Activated naive CD4-positive, alpha-beta T cell treated with anti-CD3 and anti-CD28 coated beads, Interleukin-2, amount 10 ng/mL, durations not matched to agents 7 days and 5 days (primary cell): ENCODE measurements around the gene MBP.
"Not testable (repeated sequence)": the region's sequence is repeated elsewhere in the genome, so short reads cannot be mapped to it uniquely, and the experiment has no call there.

Experiments
- CTCF ChIA-PET: fragments of 350-600 bp; sonication (Branson Sonifier 250); formaldehyde crosslinking; loops from one replicate; lab custom pipeline; 2021; ENCODE audit warnings: antibody characterized with exemption; lab: Charles Lee
- DNase-seq: peaks from one replicate; pipeline ENCODE4 v3.0.0-alpha.2; 2020
- H3K27ac Mint-ChIP-seq: one replicate; pipeline ENCODE4 v1.8.0; 2021; ENCODE audit warnings: mild to moderate bottlenecking, moderate library complexity, mixed read lengths
- H3K27me3 Mint-ChIP-seq: one replicate; pipeline ENCODE4 v1.8.0; 2021; ENCODE audit warnings: mild to moderate bottlenecking, mixed read lengths
- H3K36me3 Mint-ChIP-seq: one replicate; pipeline ENCODE4 v1.8.0; 2021; ENCODE audit warnings: mixed read lengths
- H3K4me1 Mint-ChIP-seq: one replicate; pipeline ENCODE4 v1.8.0; 2021; ENCODE audit warnings: mixed read lengths
- H3K4me3 Mint-ChIP-seq: one replicate; pipeline ENCODE4 v1.8.0; 2021; ENCODE audit warnings: mild to moderate bottlenecking, moderate library complexity, mixed read lengths
- H3K9me3 Mint-ChIP-seq: one replicate; pipeline ENCODE4 v1.8.0; 2021; ENCODE audit warnings: mixed read lengths

The MBP gene

GRCh38 chr18:76970770-76971559 lies 161.6 kb downstream of the MBP start:
- Mint-ChIP-seq H3K36me3 (peaks cover 6% of the 10 kb centered on the region), H3K4me3 (no peak overlapping the region), H3K4me1 (no peaks in the 10 kb centered on the region), H3K27ac (no peak overlapping the region), H3K9me3 (no peaks in the 10 kb centered on the region), H3K27me3 (no peaks in the 10 kb centered on the region)
- CTCF ChIA-PET, result interaction anchor here (0.6 to 1.5 kb wide), 3 partner anchors 13 to 167 kb away, joined by 3 to 4 read pairs (median 4); no protein-coding TSS in a partner anchor
- DNase-seq, result no peak

GRCh38 chr18:76967721-76968472 lies 164.7 kb downstream of the MBP start:
- CTCF ChIA-PET, result interaction anchor here (1.1 to 1.7 kb wide), 2 partner anchors 15 to 165 kb away, joined by 3 to 5 read pairs; no protein-coding TSS in a partner anchor
- no peak overlapping the region for H3K4me3 Mint-ChIP-seq
- peaks cover 20% of the 10 kb centered on the region for H3K36me3 Mint-ChIP-seq
- no peaks in the 10 kb centered on the region for H3K27me3 Mint-ChIP-seq
- no peak overlapping the region for H3K27ac Mint-ChIP-seq
- H3K9me3 Mint-ChIP-seq, result no peaks in the 10 kb centered on the region
- peaks cover 25% of the 10 kb centered on the region for H3K4me1 Mint-ChIP-seq
- no peak for DNase-seq

GRCh38 chr18:76967299-76967698 lies 165.3 kb downstream of the MBP start:
- H3K27me3 Mint-ChIP-seq, H3K27ac Mint-ChIP-seq: not testable (repeated sequence)

GRCh38 chr18:76965555-76966151 lies 166.9 kb downstream of the MBP start:
- Mint-ChIP-seq H3K4me1 (peaks cover 32% of the 10 kb centered on the region), H3K36me3 (peaks cover 37% of the 10 kb centered on the region)
- not testable (repeated sequence) for DNase-seq, H3K4me3 Mint-ChIP-seq, H3K27ac Mint-ChIP-seq, H3K27me3 Mint-ChIP-seq, H3K9me3 Mint-ChIP-seq
- CTCF ChIA-PET, result interaction anchor here (4.9 kb wide), 1 partner anchor 18 kb away, joined by 20 read pairs; no protein-coding TSS in a partner anchor

More at GRCh38 chr18:76967299-76967698, 165.3 kb downstream of the MBP start:
- peaks cover 26% of the 10 kb centered on the region for H3K36me3 Mint-ChIP-seq
- not testable (repeated sequence) for H3K4me3 Mint-ChIP-seq, H3K9me3 Mint-ChIP-seq, DNase-seq
- H3K4me1 Mint-ChIP-seq, result peaks cover 31% of the 10 kb centered on the region
- CTCF ChIA-PET, result interaction anchor here (1.1 to 1.7 kb wide), 2 partner anchors 16 to 164 kb away, joined by 3 to 5 read pairs; no protein-coding TSS in a partner anchor

- Mint-ChIP-seq H3K9me3 (no peaks in the 10 kb centered on the region), H3K4me1 (peaks cover 32% of the 10 kb centered on the region), H3K36me3 (peaks cover 49% of the 10 kb centered on the region), H3K4me3 (no peak overlapping the region), H3K27me3 (no peaks in the 10 kb centered on the region), H3K27ac (peak overlapping the region; percentile 33)
- no peak for DNase-seq
- CTCF ChIA-PET, result interaction anchor here (1.2 to 4.9 kb wide), 2 partner anchors 20 to 42 kb away, joined by 5 to 20 read pairs; no protein-coding TSS in a partner anchor
Measured at GRCh38 chr18:76963936-76964335, 168.6 kb downstream of the MBP start.

GRCh38 chr18:76962851-76963250 lies 169.7 kb downstream of the MBP start:
- no peaks in the 10 kb centered on the region for H3K27me3 Mint-ChIP-seq
- DNase-seq, result no peak
- peaks cover 32% of the 10 kb centered on the region for H3K4me1 Mint-ChIP-seq
- no peak overlapping the region for H3K4me3 Mint-ChIP-seq
- peaks cover 46% of the 10 kb centered on the region for H3K36me3 Mint-ChIP-seq
- peak overlapping the region; percentile 33 for H3K27ac Mint-ChIP-seq
- H3K9me3 Mint-ChIP-seq, result no peaks in the 10 kb centered on the region
- CTCF ChIA-PET, result interaction anchor here (4.9 kb wide), 1 partner anchor 21 kb away, joined by 20 read pairs; no protein-coding TSS in a partner anchor

GRCh38 chr18:76960528-76961035 lies 172.0 kb downstream of the MBP start:
- no peak for DNase-seq
- Mint-ChIP-seq H3K4me1 (peaks cover 39% of the 10 kb centered on the region), H3K27ac (peak overlapping the region; percentile 2), H3K4me3 (no peak overlapping the region), H3K27me3 (no peaks in the 10 kb centered on the region), H3K36me3 (peaks cover 56% of the 10 kb centered on the region), H3K9me3 (no peaks in the 10 kb centered on the region)
- CTCF ChIA-PET, result no interaction called here

- no peak for DNase-seq
- peaks cover 56% of the 10 kb centered on the region for H3K36me3 Mint-ChIP-seq
- CTCF ChIA-PET, result interaction anchor here (1.7 kb wide), 1 partner anchor 23 kb away, joined by 6 read pairs; no protein-coding TSS in a partner anchor
- H3K27ac Mint-ChIP-seq, result no peak overlapping the region
- H3K4me1 Mint-ChIP-seq, result peaks cover 32% of the 10 kb centered on the region
- H3K9me3 Mint-ChIP-seq, result no peaks in the 10 kb centered on the region
- no peaks in the 10 kb centered on the region for H3K27me3 Mint-ChIP-seq
- H3K4me3 Mint-ChIP-seq, result no peak overlapping the region
Measured at GRCh38 chr18:76959605-76960004, 173.0 kb downstream of the MBP start.

- Mint-ChIP-seq H3K27ac (no peak overlapping the region), H3K27me3 (no peaks in the 10 kb centered on the region), H3K36me3 (peaks cover 52% of the 10 kb centered on the region), H3K4me1 (peaks cover 24% of the 10 kb centered on the region), H3K4me3 (no peak overlapping the region), H3K9me3 (no peaks in the 10 kb centered on the region)
- no peak for DNase-seq
- CTCF ChIA-PET, result interaction anchor here (1.6 to 1.7 kb wide), 2 partner anchors 24 to 155 kb away, joined by 3 to 6 read pairs; no protein-coding TSS in a partner anchor
Measured at GRCh38 chr18:76958692-76959341, 173.8 kb downstream of the MBP start.

- CTCF ChIA-PET, result interaction anchor here (0.6 to 1.7 kb wide), 3 partner anchors 25 to 445 kb away, joined by 3 to 6 read pairs (median 5); no protein-coding TSS in a partner anchor
- DNase-seq, result no peak
- no peak overlapping the region for H3K4me3 Mint-ChIP-seq
- H3K36me3 Mint-ChIP-seq, result peaks cover 46% of the 10 kb centered on the region
- no peaks in the 10 kb centered on the region for H3K27me3 Mint-ChIP-seq
- H3K27ac Mint-ChIP-seq, result peak overlapping the region; percentile 1
- H3K4me1 Mint-ChIP-seq, result peaks cover 12% of the 10 kb centered on the region
- H3K9me3 Mint-ChIP-seq, result no peaks in the 10 kb centered on the region
Measured at GRCh38 chr18:76957384-76958355, 174.9 kb downstream of the MBP start.

GRCh38 chr18:76956648-76957047 lies 175.9 kb downstream of the MBP start:
- peaks cover 8% of the 10 kb centered on the region for H3K4me1 Mint-ChIP-seq
- CTCF ChIA-PET, result no interaction called here
- DNase-seq, result no peak
- no peaks in the 10 kb centered on the region for H3K27me3 Mint-ChIP-seq
- peaks cover 40% of the 10 kb centered on the region for H3K36me3 Mint-ChIP-seq
- no peak overlapping the region for H3K4me3 Mint-ChIP-seq
- no peak overlapping the region for H3K27ac Mint-ChIP-seq
- H3K9me3 Mint-ChIP-seq, result no peaks in the 10 kb centered on the region

GRCh38 chr18:76955524-76956170 lies 176.9 kb downstream of the MBP start:
- Mint-ChIP-seq H3K36me3 (peaks cover 40% of the 10 kb centered on the region), H3K4me3 (no peak overlapping the region), H3K4me1 (peaks cover 16% of the 10 kb centered on the region), H3K27me3 (no peaks in the 10 kb centered on the region), H3K27ac (no peak overlapping the region), H3K9me3 (no peaks in the 10 kb centered on the region)
- CTCF ChIA-PET, result no interaction called here
- DNase-seq, result no peak
